Measurements from ENCODE around the gene GNPTG.

DNA sequence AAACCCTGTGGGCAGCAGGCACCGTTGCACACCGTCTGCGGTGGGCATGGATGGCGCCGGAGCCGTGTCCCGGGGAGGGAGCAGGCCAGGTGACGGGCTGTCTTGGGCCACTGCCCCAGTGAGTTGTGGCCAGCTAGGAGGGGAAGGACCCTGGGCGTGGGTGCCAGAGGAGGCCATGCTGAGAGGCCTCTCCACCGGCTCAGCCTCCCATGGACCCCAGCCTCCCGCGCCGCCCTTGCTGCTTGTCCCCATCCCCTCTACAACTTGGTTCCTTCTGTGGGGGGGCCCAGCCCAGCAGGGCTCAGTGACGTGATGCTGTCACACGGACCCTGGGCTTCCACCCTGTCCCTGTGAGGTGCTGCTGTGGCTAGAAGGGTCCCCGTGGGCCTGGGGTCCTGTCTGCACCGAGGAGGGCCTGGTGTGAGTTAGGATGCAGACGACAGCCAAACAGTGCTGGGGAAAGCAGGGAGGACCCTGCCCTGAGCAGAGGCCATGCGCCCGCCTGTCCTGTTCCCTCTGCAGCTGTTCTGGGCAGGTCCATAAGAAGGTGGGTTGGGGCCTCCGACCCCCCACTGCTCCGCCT is 31.0 kb upstream of the GNPTG start:
- TF ChIP-seq, protein P1, sequence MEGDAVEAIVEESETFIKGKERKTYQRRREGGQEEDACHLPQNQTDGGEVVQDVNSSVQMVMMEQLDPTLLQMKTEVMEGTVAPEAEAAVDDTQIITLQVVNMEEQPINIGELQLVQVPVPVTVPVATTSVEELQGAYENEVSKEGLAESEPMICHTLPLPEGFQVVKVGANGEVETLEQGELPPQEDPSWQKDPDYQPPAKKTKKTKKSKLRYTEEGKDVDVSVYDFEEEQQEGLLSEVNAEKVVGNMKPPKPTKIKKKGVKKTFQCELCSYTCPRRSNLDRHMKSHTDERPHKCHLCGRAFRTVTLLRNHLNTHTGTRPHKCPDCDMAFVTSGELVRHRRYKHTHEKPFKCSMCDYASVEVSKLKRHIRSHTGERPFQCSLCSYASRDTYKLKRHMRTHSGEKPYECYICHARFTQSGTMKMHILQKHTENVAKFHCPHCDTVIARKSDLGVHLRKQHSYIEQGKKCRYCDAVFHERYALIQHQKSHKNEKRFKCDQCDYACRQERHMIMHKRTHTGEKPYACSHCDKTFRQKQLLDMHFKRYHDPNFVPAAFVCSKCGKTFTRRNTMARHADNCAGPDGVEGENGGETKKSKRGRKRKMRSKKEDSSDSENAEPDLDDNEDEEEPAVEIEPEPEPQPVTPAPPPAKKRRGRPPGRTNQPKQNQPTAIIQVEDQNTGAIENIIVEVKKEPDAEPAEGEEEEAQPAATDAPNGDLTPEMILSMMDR (IDR thresholded peaks at IDR 0.05; ENCODE audit: low read depth, low read length), result no peak
- no peak for TF ChIP-seq EZH2phosphoT487 (IDR thresholded peaks at IDR 0.05; ENCODE audit: low read depth)

All from OCI-LY3 (cell line).